Measurements from ENCODE around the gene MBNL1. TPM values are rescaled to one million over a fixed set of nuclear protein-coding genes. Genes with fewer than 3 reads are reported as not detected.

The MBNL1 gene
- total RNA-seq, 1 donor from 2014 or later: 36.2 TPM

- no peak for DNase-seq (ENCODE audit: low read depth, low spot score)
- Mint-ChIP-seq H3K4me1 (peaks cover 30% of the 10 kb centered on the region), H3K9me3 (no peaks in the 10 kb centered on the region), H3K36me3 (ENCODE audit: low read depth) (no peaks in the 10 kb centered on the region), H3K27ac (ENCODE audit: unreplicated experiment) (no peak overlapping the region), H3K27me3 (ENCODE audit: low read depth) (no peaks in the 10 kb centered on the region), H3K4me3 (no peak overlapping the region)
- no peak for TF ChIP-seq CTCF (conservative IDR thresholded peaks at IDR 0.05)
Measured at GRCh38 chr3:152282813-152283212, 14.1 kb downstream of the MBNL1 start.

GRCh38 chr3:152283492-152284381 lies 15.0 kb downstream of the MBNL1 start:
- Mint-ChIP-seq H3K4me1 (peaks cover 27% of the 10 kb centered on the region), H3K27ac (ENCODE audit: unreplicated experiment) (no peak overlapping the region), H3K9me3 (no peaks in the 10 kb centered on the region), H3K27me3 (ENCODE audit: low read depth) (no peaks in the 10 kb centered on the region), H3K4me3 (no peak overlapping the region), H3K36me3 (ENCODE audit: low read depth) (no peaks in the 10 kb centered on the region)
- DNase-seq (ENCODE audit: low read depth, low spot score): no peak
- TF ChIP-seq CTCF (conservative IDR thresholded peaks at IDR 0.05): no peak

- no peak for DNase-seq (ENCODE audit: low read depth, low spot score)
- peaks cover 27% of the 10 kb centered on the region for H3K4me1 Mint-ChIP-seq
- TF ChIP-seq CTCF (conservative IDR thresholded peaks at IDR 0.05): no peak
- H3K9me3 Mint-ChIP-seq: no peaks in the 10 kb centered on the region
- H3K4me3 Mint-ChIP-seq: no peak overlapping the region
- no peaks in the 10 kb centered on the region for H3K27me3 Mint-ChIP-seq (ENCODE audit: low read depth)
- H3K27ac Mint-ChIP-seq (ENCODE audit: unreplicated experiment): no peak overlapping the region
- H3K36me3 Mint-ChIP-seq (ENCODE audit: low read depth): no peaks in the 10 kb centered on the region
Measured at GRCh38 chr3:152284906-152285305, 16.2 kb downstream of the MBNL1 start.

GRCh38 chr3:152285509-152285908 lies 16.8 kb downstream of the MBNL1 start:
- DNase-seq (ENCODE audit: low read depth, low spot score): no peak
- Mint-ChIP-seq H3K4me3 (no peak overlapping the region), H3K4me1 (peaks cover 24% of the 10 kb centered on the region), H3K27ac (ENCODE audit: unreplicated experiment) (no peak overlapping the region), H3K9me3 (no peaks in the 10 kb centered on the region), H3K36me3 (ENCODE audit: low read depth) (no peaks in the 10 kb centered on the region), H3K27me3 (ENCODE audit: low read depth) (no peaks in the 10 kb centered on the region)
- TF ChIP-seq CTCF (conservative IDR thresholded peaks at IDR 0.05): no peak

GRCh38 chr3:152287898-152288576 lies 19.3 kb downstream of the MBNL1 start:
- Mint-ChIP-seq H3K36me3 (ENCODE audit: low read depth) (no peaks in the 10 kb centered on the region), H3K4me3 (no peak overlapping the region), H3K27me3 (ENCODE audit: low read depth) (no peaks in the 10 kb centered on the region), H3K27ac (ENCODE audit: unreplicated experiment) (no peak overlapping the region), H3K9me3 (no peaks in the 10 kb centered on the region), H3K4me1 (peaks cover 16% of the 10 kb centered on the region)
- no peak for TF ChIP-seq CTCF (conservative IDR thresholded peaks at IDR 0.05)
- DNase-seq (ENCODE audit: low read depth, low spot score): no peak
